ENCODE results near the gene PTN. TPM values are rescaled to one million over a fixed set of nuclear protein-coding genes. Genes with fewer than 3 reads are reported as not detected.

The PTN gene
- total RNA-seq, 1 experiment from 2014 or later = 7.0 TPM

DNA sequence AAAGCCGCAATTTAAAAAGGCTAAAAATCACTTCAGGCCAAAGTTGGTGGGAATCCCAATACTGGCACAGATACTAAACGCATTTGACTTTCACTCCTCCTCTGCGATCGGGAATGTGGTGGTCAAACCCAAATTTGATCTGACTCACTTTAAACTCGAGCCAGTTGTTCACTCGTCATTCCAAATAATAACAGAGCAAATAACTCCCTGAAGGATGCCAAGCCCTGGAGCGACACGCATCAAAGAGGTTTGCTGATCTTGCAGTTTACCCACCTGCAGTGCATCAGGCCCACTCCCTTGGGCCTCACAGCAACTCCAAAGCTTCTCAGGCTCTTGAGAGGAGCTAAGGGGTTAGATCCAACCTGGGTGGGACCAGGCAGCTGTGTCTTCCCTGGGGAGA is 12.2 kb downstream of the PTN start:
- DNase-seq = no peak
- no peak overlapping the region for H3K4me3 ChIP-seq
- CTCF ChIA-PET = no interaction called here
- TF ChIP-seq, protein P1, sequence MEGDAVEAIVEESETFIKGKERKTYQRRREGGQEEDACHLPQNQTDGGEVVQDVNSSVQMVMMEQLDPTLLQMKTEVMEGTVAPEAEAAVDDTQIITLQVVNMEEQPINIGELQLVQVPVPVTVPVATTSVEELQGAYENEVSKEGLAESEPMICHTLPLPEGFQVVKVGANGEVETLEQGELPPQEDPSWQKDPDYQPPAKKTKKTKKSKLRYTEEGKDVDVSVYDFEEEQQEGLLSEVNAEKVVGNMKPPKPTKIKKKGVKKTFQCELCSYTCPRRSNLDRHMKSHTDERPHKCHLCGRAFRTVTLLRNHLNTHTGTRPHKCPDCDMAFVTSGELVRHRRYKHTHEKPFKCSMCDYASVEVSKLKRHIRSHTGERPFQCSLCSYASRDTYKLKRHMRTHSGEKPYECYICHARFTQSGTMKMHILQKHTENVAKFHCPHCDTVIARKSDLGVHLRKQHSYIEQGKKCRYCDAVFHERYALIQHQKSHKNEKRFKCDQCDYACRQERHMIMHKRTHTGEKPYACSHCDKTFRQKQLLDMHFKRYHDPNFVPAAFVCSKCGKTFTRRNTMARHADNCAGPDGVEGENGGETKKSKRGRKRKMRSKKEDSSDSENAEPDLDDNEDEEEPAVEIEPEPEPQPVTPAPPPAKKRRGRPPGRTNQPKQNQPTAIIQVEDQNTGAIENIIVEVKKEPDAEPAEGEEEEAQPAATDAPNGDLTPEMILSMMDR (conservative IDR thresholded peaks at IDR 0.05) = no peak
- TF ChIP-seq EZH2 (IDR thresholded peaks at IDR 0.05; ENCODE audit: low read depth) = no peak
- H2AFZ ChIP-seq = no peak overlapping the region
- H3K4me2 ChIP-seq = no peak overlapping the region
- no peaks in the 10 kb centered on the region for H3K79me2 ChIP-seq (ENCODE audit: low read depth)
- no peaks in the 10 kb centered on the region for H3K27me3 ChIP-seq (ENCODE audit: insufficient read depth, low read depth)
- H3F3A ChIP-seq (ENCODE audit: insufficient read depth, low read depth) = no peaks in the 10 kb centered on the region
- no peaks in the 10 kb centered on the region for H3K36me3 ChIP-seq (ENCODE audit: low read depth)
- no peaks in the 10 kb centered on the region for H3K9me2 ChIP-seq (ENCODE audit: insufficient read depth)
- H3K27ac ChIP-seq = no peak overlapping the region
- H3K4me1 ChIP-seq (replicated peaks; ENCODE audit: insufficient read depth) = no peaks in the 10 kb centered on the region
- POLR2A ChIA-PET (ENCODE audit: unreplicated experiment) = no interaction called here
- no peaks in the 10 kb centered on the region for H3K9me3 ChIP-seq (ENCODE audit: insufficient read depth, low read depth)
- BruUV-seq (replicated peaks) = no TSS peak
- no peaks in the 10 kb centered on the region for H4K20me1 ChIP-seq (ENCODE audit: insufficient read depth)
- intact Hi-C loops (cut with micrococcal nuclease; ENCODE audit: unreplicated experiment) = no loop called here

DNA sequence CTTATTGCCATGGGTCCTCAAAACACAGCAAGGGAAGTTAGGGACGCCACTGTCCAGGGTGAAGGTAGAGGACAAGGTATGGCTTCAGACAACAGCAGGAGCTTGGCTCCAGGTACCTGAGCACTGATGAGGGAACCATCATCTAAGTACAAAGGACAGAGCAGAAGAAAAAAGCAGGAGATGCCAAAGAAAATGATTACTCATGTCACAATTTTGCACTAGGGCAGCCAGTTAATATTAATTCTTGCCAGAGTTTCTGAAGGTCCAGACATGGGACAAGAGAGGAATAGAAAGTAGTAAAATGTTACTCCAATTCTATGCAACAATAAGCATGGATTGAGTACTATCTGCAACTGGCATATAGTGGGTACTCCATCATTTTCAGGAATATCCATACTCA is 14.1 kb downstream of the PTN start:
- H3K9me3 ChIP-seq (ENCODE audit: insufficient read depth, low read depth) = no peaks in the 10 kb centered on the region
- DNase-seq = no peak
- no peaks in the 10 kb centered on the region for H3K9me2 ChIP-seq (ENCODE audit: insufficient read depth)
- no peak for TF ChIP-seq EZH2 (IDR thresholded peaks at IDR 0.05; ENCODE audit: low read depth)
- TF ChIP-seq, protein P1 (conservative IDR thresholded peaks at IDR 0.05) = no peak
- no peak overlapping the region for H2AFZ ChIP-seq
- no peaks in the 10 kb centered on the region for H3K36me3 ChIP-seq (ENCODE audit: low read depth)
- H3K4me3 ChIP-seq = no peak overlapping the region
- H3K27ac ChIP-seq = no peak overlapping the region
- H4K20me1 ChIP-seq (ENCODE audit: insufficient read depth) = no peaks in the 10 kb centered on the region
- BruUV-seq (replicated peaks) = no TSS peak
- H3K27me3 ChIP-seq (ENCODE audit: insufficient read depth, low read depth) = no peaks in the 10 kb centered on the region
- no peaks in the 10 kb centered on the region for H3K79me2 ChIP-seq (ENCODE audit: low read depth)
- CTCF ChIA-PET = interaction anchor here (0.5 kb wide), 1 partner anchor 10 kb away, joined by 3 read pairs; no protein-coding TSS in a partner anchor
- POLR2A ChIA-PET (ENCODE audit: unreplicated experiment) = no interaction called here
- H3K4me1 ChIP-seq (replicated peaks; ENCODE audit: insufficient read depth) = no peaks in the 10 kb centered on the region
- no peaks in the 10 kb centered on the region for H3F3A ChIP-seq (ENCODE audit: insufficient read depth, low read depth)
- intact Hi-C loops (cut with micrococcal nuclease; ENCODE audit: unreplicated experiment) = no loop called here
- no peak overlapping the region for H3K4me2 ChIP-seq

DNA sequence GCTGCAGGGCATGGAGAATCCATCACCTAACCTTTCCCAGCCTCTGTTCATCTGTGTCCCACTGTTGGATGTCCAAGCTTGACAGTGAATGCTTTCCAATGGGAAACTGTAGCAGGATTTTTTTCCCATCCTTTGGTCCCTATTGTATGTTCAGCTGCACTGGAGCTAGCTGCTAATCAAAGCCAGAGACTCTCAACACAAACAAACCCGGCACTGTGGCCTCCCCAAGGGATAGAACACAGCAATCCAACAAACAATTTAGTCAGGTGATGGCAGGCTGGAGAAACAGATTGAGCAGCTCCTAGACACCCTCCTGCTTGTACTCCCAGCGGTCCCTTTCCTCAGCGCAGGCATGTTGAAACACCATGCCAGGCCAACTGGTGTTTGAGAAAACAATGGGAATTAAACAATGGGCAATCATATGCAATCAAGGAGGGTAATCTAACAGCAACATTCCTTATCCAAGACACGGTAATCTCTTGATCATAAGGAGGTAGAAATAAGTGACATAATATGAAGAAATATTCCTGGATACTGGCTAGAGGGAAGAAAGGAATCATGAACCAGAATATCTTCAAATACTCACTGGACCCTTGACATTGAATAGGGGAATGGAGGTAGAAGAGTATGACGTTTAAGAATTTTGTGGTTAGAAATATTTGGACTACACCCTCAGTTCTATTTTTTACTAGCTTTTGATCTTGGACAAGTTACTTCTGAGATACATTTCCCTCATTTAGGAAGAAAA is 15.0 kb downstream of the PTN start:
- TF ChIP-seq EZH2 (IDR thresholded peaks at IDR 0.05; ENCODE audit: low read depth) = no peak
- TF ChIP-seq, protein P1 (conservative IDR thresholded peaks at IDR 0.05) = no peak
- POLR2A ChIA-PET (ENCODE audit: unreplicated experiment) = no interaction called here
- no peak for DNase-seq
- Histone ChIP-seq H3K27me3 (ENCODE audit: insufficient read depth, low read depth) (no peaks in the 10 kb centered on the region), H3K36me3 (ENCODE audit: low read depth) (no peaks in the 10 kb centered on the region), H3K27ac (no peak overlapping the region), H3K4me3 (no peak overlapping the region), H3K9me2 (ENCODE audit: insufficient read depth) (no peaks in the 10 kb centered on the region), H3F3A (ENCODE audit: insufficient read depth, low read depth) (no peaks in the 10 kb centered on the region), H4K20me1 (ENCODE audit: insufficient read depth) (no peaks in the 10 kb centered on the region), H3K4me2 (no peak overlapping the region), H3K4me1 (replicated peaks; ENCODE audit: insufficient read depth) (no peaks in the 10 kb centered on the region), H3K79me2 (ENCODE audit: low read depth) (no peaks in the 10 kb centered on the region), H3K9me3 (ENCODE audit: insufficient read depth, low read depth) (no peaks in the 10 kb centered on the region), H2AFZ (no peak overlapping the region)
- no TSS peak for BruUV-seq (replicated peaks)
- CTCF ChIA-PET = no interaction called here
- intact Hi-C loops (cut with micrococcal nuclease; ENCODE audit: unreplicated experiment) = no loop called here
